ENCODE results near the gene CNN1.

- TF ChIP-seq CTCF (IDR thresholded peaks at IDR 0.05) (no peak), POLR2A (IDR thresholded peaks at IDR 0.05) (peak in 1 of 2 donors; percentile 61)
These were observed at the start of gene CNN1 for GRCh38 chr19:11538232-11539036.

Data from heart left ventricle (tissue), 13 donors.